Liver (tissue), 9 donors: ENCODE measurements around the gene MGRN1. TPM values are rescaled to one million over a fixed set of nuclear protein-coding genes. Genes with fewer than 3 reads are reported as not detected.

Experiments
- DNase-seq: peaks from one replicate; pipeline ENCODE4 v3.0.0-alpha.2; 2017; ENCODE audit warnings: low spot score
- H3K27ac ChIP-seq, 2 donors: one replicate each; pipeline ENCODE4 v1.7.0; 2013; ENCODE audit warnings: inconsistent platforms in 2 of 2, low read length in 2 of 2, control low read depth in 1 of 2, low read depth in 1 of 2, mild to moderate bottlenecking in 1 of 2
- H3K27me3 ChIP-seq, 4 donors: one replicate each; pipeline versions ENCODE4 v1.6.1 to v1.7.0; 2013; ENCODE audit warnings: low read length in 3 of 4, inconsistent platforms in 1 of 4, mild to moderate bottlenecking in 1 of 4, moderate library complexity in 1 of 4; ENCODE audit not compliant: control insufficient read depth in 4 of 4, insufficient read depth in 4 of 4
- H3K36me3 ChIP-seq, 4 donors: one replicate each; pipeline versions ENCODE4 v1.6.1 to v1.7.0; 2013; ENCODE audit warnings: low read length in 3 of 4, mild to moderate bottlenecking in 3 of 4, low read depth in 1 of 4, moderate library complexity in 1 of 4; ENCODE audit not compliant: control insufficient read depth in 4 of 4, insufficient read depth in 3 of 4
- H3K4me1 ChIP-seq, 4 donors: one replicate each; pipeline versions ENCODE4 v1.6.1 to v1.7.0; 2013; ENCODE audit warnings: low read length in 3 of 4, mild to moderate bottlenecking in 3 of 4, moderate library complexity in 1 of 4; ENCODE audit not compliant: control insufficient read depth in 4 of 4, insufficient read depth in 4 of 4
- H3K4me3 ChIP-seq, 3 donors: one replicate each; pipeline versions ENCODE4 v1.6.1 to v1.7.0; 2013; ENCODE audit warnings: low read length in 3 of 3, control low read depth in 1 of 3, low read depth in 1 of 3, mild to moderate bottlenecking in 1 of 3
- H3K9ac ChIP-seq, 2 donors: one replicate each; pipeline ENCODE4 v1.7.0; 2013; ENCODE audit warnings: low read length in 2 of 2, mild to moderate bottlenecking in 2 of 2, moderate library complexity in 2 of 2, control low read depth in 1 of 2, low read depth in 1 of 2
- H3K9me3 ChIP-seq, 4 donors: one replicate each; pipeline versions ENCODE4 v1.6.1 to v1.7.0; 2013; ENCODE audit warnings: low read length in 3 of 4; ENCODE audit not compliant: control insufficient read depth in 4 of 4
- ATF3 ChIP-seq: IDR thresholded peaks from 2 replicates; pipeline ENCODE4 v1.6.1; 2016; ENCODE audit warnings: antibody characterized with exemption
- CTCF ChIP-seq: fragments of 150-350 bp; IDR thresholded peaks from 2 replicates; pipeline ENCODE4 v1.5.1; 2017; ENCODE audit warnings: improper control_type of control experiment, low read depth, low read length; ENCODE audit not compliant: missing input control
- EGR1 ChIP-seq, 2 donors: IDR thresholded peaks; 2 replicates each; pipeline ENCODE4 v1.6.1; 2016 to 2018; ENCODE audit warnings: antibody characterized with exemption in 2 of 2, low read depth in 2 of 2
- FOXA2 ChIP-seq: IDR thresholded peaks from 2 replicates; pipeline ENCODE4 v1.6.1; 2016; ENCODE audit warnings: antibody characterized with exemption
- GABPA ChIP-seq, 2 donors: IDR thresholded peaks in 1 of 2; conservative IDR thresholded peaks in 1 of 2; 2 replicates each; pipeline ENCODE4 v1.6.1; 2016; ENCODE audit warnings: antibody characterized with exemption in 2 of 2, mild to moderate bottlenecking in 1 of 2, moderate library complexity in 1 of 2
- HNF4A ChIP-seq, 2 donors: conservative IDR thresholded peaks; 2 replicates each; pipeline ENCODE4 v1.6.1; 2016; ENCODE audit warnings: antibody characterized with exemption in 2 of 2, mild to moderate bottlenecking in 2 of 2
- HNF4G ChIP-seq: IDR thresholded peaks from 2 replicates; pipeline ENCODE4 v1.6.1; 2016; ENCODE audit warnings: antibody characterized with exemption
- JUND ChIP-seq, 2 donors: IDR thresholded peaks; 2 replicates each; pipeline ENCODE4 v1.6.1; 2016; ENCODE audit warnings: antibody characterized with exemption in 2 of 2
- MAX ChIP-seq: IDR thresholded peaks from 2 replicates; pipeline ENCODE4 v1.6.1; 2016; ENCODE audit warnings: antibody characterized with exemption
- NR2F2 ChIP-seq: IDR thresholded peaks from 2 replicates; pipeline ENCODE4 v1.6.1; 2016; ENCODE audit warnings: antibody characterized with exemption
- RAD21 ChIP-seq, 2 donors: IDR thresholded peaks; 2 replicates each; pipeline ENCODE4 v1.6.1; 2016; ENCODE audit warnings: antibody characterized with exemption in 2 of 2, mild to moderate bottlenecking in 2 of 2
- REST ChIP-seq: IDR thresholded peaks from 2 replicates; pipeline ENCODE4 v1.6.1; 2016; ENCODE audit warnings: antibody characterized with exemption, mild to moderate bottlenecking
- RXRA ChIP-seq, 2 donors: IDR thresholded peaks; 2 replicates each; pipeline ENCODE4 v1.6.1; 2017 to 2018; ENCODE audit warnings: antibody characterized with exemption in 2 of 2, mild to moderate bottlenecking in 1 of 2
- TAF1 ChIP-seq: conservative IDR thresholded peaks from 2 replicates; pipeline ENCODE4 v1.6.1; 2016; ENCODE audit warnings: antibody characterized with exemption, mild to moderate bottlenecking
- YY1 ChIP-seq: IDR thresholded peaks from 2 replicates; pipeline ENCODE4 v1.6.1; 2016; ENCODE audit warnings: antibody characterized with exemption, mild to moderate bottlenecking
- WGBS: extraction: QIAGEN DNeasy Blood & Tissue Kit; methylation state at CpG from one replicate; pipeline ENCODE4 v1.1.7; 2013; 5-methylcytosine and 5-hydroxymethylcytosine counted together
- polyA plus RNA-seq, 2 donors: library from polyadenylated mRNA; stranded (reverse) in 1 of 2; unstranded in 1 of 2; fragments of 200-250 nt in 1 of 2; fragments of >200 nt in 1 of 2; fragmentation: Nextera tagmentation in 1 of 2; extraction: Ambion mirVana in 1 of 2; gene quantifications; one replicate each; pipeline versions ENCODE4 v1.2.1 to v1.2.3, GENCODE V29; 2013 to 2015
- total RNA-seq, 2 donors: library from RNA; depleted of rRNA; stranded (reverse); fragments of >200 nt; gene quantifications; one replicate each; pipeline ENCODE4 v1.2.3, GENCODE V29; 2014
- donor health status: healthy.
- donor health status: healthy.
- donor health status: healthy.
- donor health status: healthy.
- donor health status: healthy.

The MGRN1 gene
- total and polyA plus RNA-seq, 4 donors: 15.9 to 35.7 (median 25.9) TPM

- WGBS: 97% methylated on average over 8 of the region's 8 CpGs
- no peak for DNase-seq
Observed at GRCh38 chr16:4728676-4729075, 104.0 kb downstream of the MGRN1 start.

GRCh38 chr16:4729876-4730275 is 105.2 kb downstream of the MGRN1 start:
- peaks cover 6 to 30% (median 20%) of the 10 kb centered on the region in 4 donors for H3K36me3 ChIP-seq
- DNase-seq: no peak
- no peak overlapping the region for H3K27ac ChIP-seq
- H3K4me3 ChIP-seq: no peak overlapping the region
- no peaks in the 10 kb centered on the region for H3K27me3 ChIP-seq
- H3K9ac ChIP-seq: no peak overlapping the region
- no peaks in the 10 kb centered on the region for H3K9me3 ChIP-seq
- peaks cover 2 to 6% (median 4%) of the 10 kb centered on the region in 4 donors for H3K4me1 ChIP-seq
- no peak for TF ChIP-seq RXRA (IDR thresholded peaks at IDR 0.05)
- no peak for TF ChIP-seq JUND (IDR thresholded peaks at IDR 0.05)
- TF ChIP-seq NR2F2: no peak
- TF ChIP-seq YY1: no peak
- TF ChIP-seq MAX: no peak
- TF ChIP-seq FOXA2: no peak
- TF ChIP-seq REST: no peak
- TF ChIP-seq RAD21 (IDR thresholded peaks at IDR 0.05): no peak
- TF ChIP-seq EGR1 (IDR thresholded peaks at IDR 0.05; ENCODE audit: low read depth in 2 of 2): no peak
- WGBS: 96% methylated on average over 15 of the region's 15 CpGs

More at GRCh38 chr16:4728676-4729075, 104.0 kb downstream of the MGRN1 start:
- no peaks in the 10 kb centered on the region for H3K9me3 ChIP-seq
- H3K27ac ChIP-seq: no peak overlapping the region
- H3K27me3 ChIP-seq: no peaks in the 10 kb centered on the region
- H3K9ac ChIP-seq: no peak overlapping the region
- peaks cover 9 to 41% (median 25%) of the 10 kb centered on the region in 4 donors for H3K36me3 ChIP-seq
- peaks cover 0 to 3% (median 2%) of the 10 kb centered on the region in 4 donors for H3K4me1 ChIP-seq
- H3K4me3 ChIP-seq: no peak overlapping the region
- TF ChIP-seq HNF4A (conservative IDR thresholded peaks at IDR 0.05) (no peak), REST (no peak), JUND (IDR thresholded peaks at IDR 0.05) (no peak), FOXA2 (no peak), CTCF (no peak), ATF3 (no peak), MAX (no peak), EGR1 (IDR thresholded peaks at IDR 0.05; ENCODE audit: low read depth in 2 of 2) (no peak), NR2F2 (no peak), HNF4G (no peak), TAF1 (no peak), GABPA (IDR thresholded peaks at IDR 0.05 in 1 of 2, conservative IDR thresholded peaks at IDR 0.05 in 1 of 2) (no peak), RAD21 (IDR thresholded peaks at IDR 0.05) (no peak)
